ENCODE results near the gene KCNQ1.

GRCh38 chr11:2747248-2748027, 302.6 kb downstream of the KCNQ1 start:
- TF ChIP-seq CTCF (IDR thresholded peaks at IDR 0.05) (no peak), POLR2A (IDR thresholded peaks at IDR 0.05) (no peak)
